ENCODE results near the gene BLVRB. TPM values are rescaled to one million over a fixed set of nuclear protein-coding genes. Genes with fewer than 3 reads are reported as not detected.

BLVRB gene
- total and polyA plus RNA-seq, 2 of the 8 experiments (the other 6 are each of a cell fraction or from before 2014, with no cell fraction given): 28.7 to 182 TPM

- no peak for FAIRE-seq
- Histone ChIP-seq H3K27me3 (replicated peaks in 1 of 4; ENCODE audit: control insufficient read depth in 3 of 4, extremely low read depth in 1 of 4, insufficient read depth in 3 of 4, low read length in 3 of 4) (no peaks in the 10 kb centered on the region), H3K4me1 (replicated peaks in 1 of 4; ENCODE audit: control insufficient read depth in 3 of 4, insufficient read depth in 4 of 4, low read length in 3 of 4) (peaks cover 7 to 21% (median 13%) of the 10 kb centered on the region in 4 experiments), H3K23ac (ENCODE audit: insufficient read length) (no peak overlapping the region), H4K5ac (ENCODE audit: insufficient read length, low read depth, low read length) (no peak overlapping the region), H3K56ac (replicated peaks; ENCODE audit: insufficient read length, low read depth, low read length) (no peak overlapping the region), H4K8ac (ENCODE audit: extremely low read depth, insufficient read depth, low read length) (no peak overlapping the region), H3K14ac (ENCODE audit: insufficient read length) (no peak overlapping the region), H3K27ac (ENCODE audit: low read depth, low read length) (no peak overlapping the region), H3K23me2 (ENCODE audit: low read depth, low read length) (no peaks in the 10 kb centered on the region), H3K18ac (ENCODE audit: extremely low read depth, low read length) (no peak overlapping the region), H2BK12ac (ENCODE audit: low read depth, low read length) (no peak overlapping the region), H3K36me3 (ENCODE audit: control insufficient read depth in 2 of 4, insufficient read depth in 4 of 4, low read length in 3 of 4) (no peaks in the 10 kb centered on the region), H2BK5ac (ENCODE audit: low read depth, low read length) (peak overlapping the region; percentile 44; the same call in 1 of the 2 replicates), H2BK120ac (replicated peaks; ENCODE audit: low read depth, low read length) (no peak overlapping the region), H4K91ac (replicated peaks; ENCODE audit: insufficient read length, low read length) (no peak overlapping the region), H2BK20ac (ENCODE audit: low read length) (0 out of 2 replicates have a peak overlapping the region, but pooled peaks have one; percentile 52), H2AFZ (ENCODE audit: low read length) (no peak overlapping the region), H2AK5ac (ENCODE audit: low read depth, low read length) (0 out of 2 replicates have a peak overlapping the region, but pooled peaks have one; percentile 24), H3K9me3 (ENCODE audit: insufficient read depth in 2 of 2, low read depth in 1 of 2, low read length in 1 of 2) (no peaks in the 10 kb centered on the region), H3K4me3 (ENCODE audit: extremely low read depth in 1 of 4, insufficient read depth in 2 of 4, low read depth in 3 of 4, low read length in 4 of 4) (no peak overlapping the region), H3K4me2 (ENCODE audit: insufficient read depth in 1 of 2, low read depth in 2 of 2, low read length in 2 of 2) (no peak overlapping the region), H2BK15ac (ENCODE audit: low read length) (0 out of 2 replicates have a peak overlapping the region, but pooled peaks have one; percentile 11), H3K9ac (replicated peaks in 1 of 4; ENCODE audit: extremely low read depth in 1 of 4, low read depth in 3 of 4, low read length in 3 of 4) (no peak overlapping the region), H3K79me2 (ENCODE audit: control insufficient read depth in 1 of 2, insufficient read depth in 2 of 2, low read length in 2 of 2) (no peaks in the 10 kb centered on the region), H3K79me1 (ENCODE audit: low read depth, low read length) (no peaks in the 10 kb centered on the region), H3K4ac (replicated peaks; ENCODE audit: insufficient read length, low read depth, low read length) (no peak overlapping the region), H4K20me1 (replicated peaks in 1 of 2; ENCODE audit: control insufficient read depth in 1 of 2, insufficient read depth in 2 of 2, low read length in 2 of 2) (no peaks in the 10 kb centered on the region)
- no peak for DNase-seq (ENCODE audit: low read depth in 1 of 2, low spot score in 2 of 2)
- 74% methylated on average over 8 of the region's 8 CpGs; no CpG with 5 or more reads in 1 of the 2 experiments for WGBS, 2 experiments (ENCODE audit: extremely low coverage in 1 of 2, insufficient coverage in 1 of 2, insufficient read length in 1 of 2, insufficient replicate concordance in 2 of 2, low coverage in 1 of 2, low lambda C conversion rate in 2 of 2, missing lambda C conversion rate in 1 of 2)
- peak; percentile 59; the same call in 1 of the 2 replicates for TF ChIP-seq KDM1A (IDR thresholded peaks at IDR 0.05; ENCODE audit: borderline replicate concordance, low read length)
- no peak for TF ChIP-seq ASH2L (IDR thresholded peaks at IDR 0.05; ENCODE audit: low read length)
- ChIA-PET POLR2A (ENCODE audit: partially characterized antibody) (interaction anchor here (0.7 to 6.4 kb wide), 9 partner anchors 9 to 32 kb away, joined by 3 to 27 read pairs (median 4); partner anchors contain the start of genes SERTAD1 and SERTAD3), CTCF (ENCODE audit: partially characterized antibody) (interaction anchor here (0.7 to 2.3 kb wide), 7 partner anchors 9 to 490 kb away, joined by 3 to 11 read pairs (median 4); no protein-coding TSS in a partner anchor)
Observed at GRCh38 chr19:40411958-40412499, 53.5 kb downstream of the BLVRB start.

Data from H1 (cell line).